Liver (tissue), 3 donors: ENCODE results near the gene PAMR1.

Source experiments
- EGR1 ChIP-seq, 2 donors: IDR thresholded peaks; 2 replicates each; pipeline ENCODE4 v1.6.1; 2016 to 2018; ENCODE audit warnings: antibody characterized with exemption in 2 of 2, low read depth in 2 of 2
- GABPA ChIP-seq, 2 donors: IDR thresholded peaks in 1 of 2; conservative IDR thresholded peaks in 1 of 2; 2 replicates each; pipeline ENCODE4 v1.6.1; 2016; ENCODE audit warnings: antibody characterized with exemption in 2 of 2, mild to moderate bottlenecking in 1 of 2, moderate library complexity in 1 of 2
- JUND ChIP-seq, 2 donors: IDR thresholded peaks; 2 replicates each; pipeline ENCODE4 v1.6.1; 2016; ENCODE audit warnings: antibody characterized with exemption in 2 of 2
- NR2F2 ChIP-seq: IDR thresholded peaks from 2 replicates; pipeline ENCODE4 v1.6.1; 2016; ENCODE audit warnings: antibody characterized with exemption
- SP1 ChIP-seq: IDR thresholded peaks from 2 replicates; pipeline ENCODE4 v1.6.1; 2018; ENCODE audit warnings: antibody characterized with exemption, mild to moderate bottlenecking
- YY1 ChIP-seq: IDR thresholded peaks from 2 replicates; pipeline ENCODE4 v1.6.1; 2016; ENCODE audit warnings: antibody characterized with exemption, mild to moderate bottlenecking
- TF ChIP-seq, protein P1 (sequence below): fragments of 150-350 bp; IDR thresholded peaks from 2 replicates; pipeline ENCODE4 v1.5.1; 2017; ENCODE audit warnings: improper control_type of control experiment, low read depth, low read length; ENCODE audit not compliant: missing input control
- TF ChIP-seq, protein P2 (sequence below): IDR thresholded peaks from 2 replicates; pipeline ENCODE4 v1.6.1; 2016; ENCODE audit warnings: antibody characterized with exemption, mild to moderate bottlenecking
- TF ChIP-seq, protein P3 (sequence below): IDR thresholded peaks from 2 replicates; pipeline ENCODE4 v1.6.1; 2016; ENCODE audit warnings: antibody characterized with exemption
- TF ChIP-seq, protein P4 (sequence below): IDR thresholded peaks from 2 replicates; pipeline ENCODE4 v1.6.1; 2016; ENCODE audit warnings: antibody characterized with exemption
- donor health status: healthy.
- donor health status: healthy.

DNA sequence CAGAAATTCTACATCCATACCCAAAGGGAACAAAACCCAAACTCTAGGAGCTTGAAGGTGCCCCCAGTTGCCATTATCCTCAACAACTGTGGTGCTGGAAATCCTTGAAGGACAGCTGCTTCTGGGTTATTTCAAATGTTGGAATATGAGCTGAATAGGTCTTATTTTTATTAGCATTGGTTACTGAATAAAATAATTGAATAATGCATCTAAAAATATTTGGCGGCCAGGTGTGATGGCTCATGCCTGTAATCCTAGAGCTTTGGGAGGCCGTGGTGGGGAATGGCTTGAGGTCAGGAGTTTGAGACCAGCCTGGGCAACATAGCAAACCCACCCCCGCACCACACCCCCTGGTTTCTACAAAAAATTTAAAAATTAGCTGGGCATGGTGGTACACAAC, 10.9 kb downstream of the PAMR1 start:
- TF ChIP-seq, protein P1, sequence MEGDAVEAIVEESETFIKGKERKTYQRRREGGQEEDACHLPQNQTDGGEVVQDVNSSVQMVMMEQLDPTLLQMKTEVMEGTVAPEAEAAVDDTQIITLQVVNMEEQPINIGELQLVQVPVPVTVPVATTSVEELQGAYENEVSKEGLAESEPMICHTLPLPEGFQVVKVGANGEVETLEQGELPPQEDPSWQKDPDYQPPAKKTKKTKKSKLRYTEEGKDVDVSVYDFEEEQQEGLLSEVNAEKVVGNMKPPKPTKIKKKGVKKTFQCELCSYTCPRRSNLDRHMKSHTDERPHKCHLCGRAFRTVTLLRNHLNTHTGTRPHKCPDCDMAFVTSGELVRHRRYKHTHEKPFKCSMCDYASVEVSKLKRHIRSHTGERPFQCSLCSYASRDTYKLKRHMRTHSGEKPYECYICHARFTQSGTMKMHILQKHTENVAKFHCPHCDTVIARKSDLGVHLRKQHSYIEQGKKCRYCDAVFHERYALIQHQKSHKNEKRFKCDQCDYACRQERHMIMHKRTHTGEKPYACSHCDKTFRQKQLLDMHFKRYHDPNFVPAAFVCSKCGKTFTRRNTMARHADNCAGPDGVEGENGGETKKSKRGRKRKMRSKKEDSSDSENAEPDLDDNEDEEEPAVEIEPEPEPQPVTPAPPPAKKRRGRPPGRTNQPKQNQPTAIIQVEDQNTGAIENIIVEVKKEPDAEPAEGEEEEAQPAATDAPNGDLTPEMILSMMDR: no peak
- TF ChIP-seq, protein P2, sequence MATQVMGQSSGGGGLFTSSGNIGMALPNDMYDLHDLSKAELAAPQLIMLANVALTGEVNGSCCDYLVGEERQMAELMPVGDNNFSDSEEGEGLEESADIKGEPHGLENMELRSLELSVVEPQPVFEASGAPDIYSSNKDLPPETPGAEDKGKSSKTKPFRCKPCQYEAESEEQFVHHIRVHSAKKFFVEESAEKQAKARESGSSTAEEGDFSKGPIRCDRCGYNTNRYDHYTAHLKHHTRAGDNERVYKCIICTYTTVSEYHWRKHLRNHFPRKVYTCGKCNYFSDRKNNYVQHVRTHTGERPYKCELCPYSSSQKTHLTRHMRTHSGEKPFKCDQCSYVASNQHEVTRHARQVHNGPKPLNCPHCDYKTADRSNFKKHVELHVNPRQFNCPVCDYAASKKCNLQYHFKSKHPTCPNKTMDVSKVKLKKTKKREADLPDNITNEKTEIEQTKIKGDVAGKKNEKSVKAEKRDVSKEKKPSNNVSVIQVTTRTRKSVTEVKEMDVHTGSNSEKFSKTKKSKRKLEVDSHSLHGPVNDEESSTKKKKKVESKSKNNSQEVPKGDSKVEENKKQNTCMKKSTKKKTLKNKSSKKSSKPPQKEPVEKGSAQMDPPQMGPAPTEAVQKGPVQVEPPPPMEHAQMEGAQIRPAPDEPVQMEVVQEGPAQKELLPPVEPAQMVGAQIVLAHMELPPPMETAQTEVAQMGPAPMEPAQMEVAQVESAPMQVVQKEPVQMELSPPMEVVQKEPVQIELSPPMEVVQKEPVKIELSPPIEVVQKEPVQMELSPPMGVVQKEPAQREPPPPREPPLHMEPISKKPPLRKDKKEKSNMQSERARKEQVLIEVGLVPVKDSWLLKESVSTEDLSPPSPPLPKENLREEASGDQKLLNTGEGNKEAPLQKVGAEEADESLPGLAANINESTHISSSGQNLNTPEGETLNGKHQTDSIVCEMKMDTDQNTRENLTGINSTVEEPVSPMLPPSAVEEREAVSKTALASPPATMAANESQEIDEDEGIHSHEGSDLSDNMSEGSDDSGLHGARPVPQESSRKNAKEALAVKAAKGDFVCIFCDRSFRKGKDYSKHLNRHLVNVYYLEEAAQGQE: no peak
- TF ChIP-seq YY1: no peak
- no peak for TF ChIP-seq EGR1 (IDR thresholded peaks at IDR 0.05; ENCODE audit: low read depth in 2 of 2)
- TF ChIP-seq, protein P3, sequence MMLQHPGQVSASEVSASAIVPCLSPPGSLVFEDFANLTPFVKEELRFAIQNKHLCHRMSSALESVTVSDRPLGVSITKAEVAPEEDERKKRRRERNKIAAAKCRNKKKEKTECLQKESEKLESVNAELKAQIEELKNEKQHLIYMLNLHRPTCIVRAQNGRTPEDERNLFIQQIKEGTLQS: no peak
- TF ChIP-seq GABPA (IDR thresholded peaks at IDR 0.05 in 1 of 2, conservative IDR thresholded peaks at IDR 0.05 in 1 of 2): no peak
- TF ChIP-seq, protein P4, sequence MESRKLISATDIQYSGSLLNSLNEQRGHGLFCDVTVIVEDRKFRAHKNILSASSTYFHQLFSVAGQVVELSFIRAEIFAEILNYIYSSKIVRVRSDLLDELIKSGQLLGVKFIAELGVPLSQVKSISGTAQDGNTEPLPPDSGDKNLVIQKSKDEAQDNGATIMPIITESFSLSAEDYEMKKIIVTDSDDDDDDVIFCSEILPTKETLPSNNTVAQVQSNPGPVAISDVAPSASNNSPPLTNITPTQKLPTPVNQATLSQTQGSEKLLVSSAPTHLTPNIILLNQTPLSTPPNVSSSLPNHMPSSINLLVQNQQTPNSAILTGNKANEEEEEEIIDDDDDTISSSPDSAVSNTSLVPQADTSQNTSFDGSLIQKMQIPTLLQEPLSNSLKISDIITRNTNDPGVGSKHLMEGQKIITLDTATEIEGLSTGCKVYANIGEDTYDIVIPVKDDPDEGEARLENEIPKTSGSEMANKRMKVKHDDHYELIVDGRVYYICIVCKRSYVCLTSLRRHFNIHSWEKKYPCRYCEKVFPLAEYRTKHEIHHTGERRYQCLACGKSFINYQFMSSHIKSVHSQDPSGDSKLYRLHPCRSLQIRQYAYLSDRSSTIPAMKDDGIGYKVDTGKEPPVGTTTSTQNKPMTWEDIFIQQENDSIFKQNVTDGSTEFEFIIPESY: no peak
- no peak for TF ChIP-seq NR2F2
- TF ChIP-seq SP1: no peak
- TF ChIP-seq JUND (IDR thresholded peaks at IDR 0.05): no peak
